HG02642 (cell line): ENCODE measurements around the gene CBFB.
"Not testable (repeated sequence)": the region's sequence is repeated elsewhere in the genome, so short reads cannot be mapped to it uniquely, and the experiment has no call there.

ENCODE experiments used
- ATAC-seq: cut with Tn5 transposase; IDR thresholded peaks from one replicate; pipeline ENCODE4 v1.9.1; 2021; ENCODE audit warnings: mild to moderate bottlenecking; ENCODE audit not compliant: unreplicated experiment, poor library complexity

Gene CBFB

DNA sequence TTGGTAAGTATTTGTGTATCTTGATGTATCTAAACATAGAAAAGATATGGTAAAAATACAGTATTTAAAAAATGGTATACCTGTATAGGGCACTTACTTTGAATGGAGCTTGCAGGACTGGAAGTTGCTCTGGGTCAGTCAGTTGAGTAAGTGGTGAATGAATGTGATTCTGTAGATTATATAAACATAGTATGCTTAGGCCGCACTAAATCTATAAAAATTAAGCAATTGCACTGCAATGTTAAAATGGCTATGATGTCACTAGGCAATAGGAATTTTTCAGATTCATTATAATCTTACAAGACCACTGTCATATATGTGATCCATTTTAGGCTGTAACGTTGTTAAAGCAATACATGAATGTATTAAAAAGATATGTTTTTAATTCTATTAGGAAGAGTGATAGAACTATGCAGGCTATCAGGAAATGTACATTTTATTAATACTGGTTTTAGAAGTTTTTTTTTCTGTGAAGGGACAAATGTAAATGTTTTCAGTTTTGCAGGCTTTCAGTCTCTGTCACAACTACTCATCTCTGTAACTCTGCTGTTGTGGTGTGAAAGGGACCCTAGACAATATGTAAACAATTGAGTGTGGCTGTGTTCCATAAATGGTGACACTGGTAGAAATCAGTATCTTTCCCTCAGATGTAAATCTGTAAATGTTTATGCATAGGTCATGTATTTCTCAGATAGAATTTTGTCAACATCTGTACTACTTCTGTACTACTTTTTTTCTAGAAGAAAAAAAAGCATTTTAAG, 10.5 kb downstream of the CBFB start:
- no peak for ATAC-seq

DNA sequence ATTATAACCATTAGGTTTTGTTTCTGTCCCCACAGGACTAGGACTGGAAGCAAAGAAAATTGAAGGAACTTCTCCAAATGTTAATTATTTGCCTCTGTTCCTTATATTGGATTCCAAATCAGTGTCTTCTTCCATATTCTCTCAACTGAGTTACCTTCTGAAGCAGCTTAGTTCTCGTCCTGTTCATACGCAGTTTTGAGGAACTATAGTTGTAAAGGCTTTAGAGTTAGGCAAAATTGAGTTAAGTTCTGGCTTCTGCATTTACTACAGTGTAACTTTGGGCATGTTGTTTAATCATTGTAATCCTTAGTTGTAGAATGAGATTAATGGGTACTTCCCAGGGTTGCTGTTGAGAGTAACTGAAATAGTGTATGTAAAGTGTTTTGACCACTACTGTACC, 11.2 kb downstream of the CBFB start:
- ATAC-seq = no peak

DNA sequence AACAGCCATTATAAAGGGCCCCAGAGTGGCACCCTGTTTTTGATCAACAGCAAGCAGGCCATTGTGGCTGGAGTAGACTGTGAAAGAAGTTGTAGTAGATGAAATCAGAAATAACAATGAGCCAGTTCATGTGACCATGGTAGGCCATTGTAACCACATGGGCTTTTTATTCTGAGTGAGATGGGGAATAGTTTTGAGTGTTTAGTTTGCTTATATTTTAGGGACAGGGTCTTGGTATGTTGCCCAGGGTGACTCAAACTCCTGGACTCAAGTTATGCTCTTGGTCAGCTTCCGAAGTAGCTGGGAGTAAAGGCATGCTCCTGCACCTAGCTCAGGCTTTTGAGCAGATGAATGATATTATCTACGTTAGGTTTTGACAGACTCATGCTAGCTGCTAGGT, 12.0 kb downstream of the CBFB start:
- no peak for ATAC-seq

DNA sequence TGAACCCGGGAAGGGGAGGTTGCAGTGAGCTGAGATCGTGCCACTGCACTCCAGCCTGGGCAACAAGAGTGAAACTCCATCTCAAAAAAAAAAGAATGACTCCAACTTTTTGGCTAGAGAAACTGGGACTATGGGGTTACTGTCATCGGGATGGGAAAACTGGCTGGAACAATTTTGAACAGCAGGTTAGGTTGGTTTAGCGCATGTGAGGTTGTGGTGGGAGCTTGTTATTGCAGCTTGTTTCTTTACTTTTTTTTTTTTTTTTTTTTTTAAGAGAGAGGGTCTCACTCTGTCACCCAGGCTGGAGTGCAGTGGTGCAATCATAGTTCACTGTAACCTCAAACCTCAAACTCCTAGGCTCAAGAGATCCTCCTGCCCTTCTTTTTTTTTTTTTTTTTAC, 12.6 kb downstream of the CBFB start:
- not testable (repeated sequence) for ATAC-seq

DNA sequence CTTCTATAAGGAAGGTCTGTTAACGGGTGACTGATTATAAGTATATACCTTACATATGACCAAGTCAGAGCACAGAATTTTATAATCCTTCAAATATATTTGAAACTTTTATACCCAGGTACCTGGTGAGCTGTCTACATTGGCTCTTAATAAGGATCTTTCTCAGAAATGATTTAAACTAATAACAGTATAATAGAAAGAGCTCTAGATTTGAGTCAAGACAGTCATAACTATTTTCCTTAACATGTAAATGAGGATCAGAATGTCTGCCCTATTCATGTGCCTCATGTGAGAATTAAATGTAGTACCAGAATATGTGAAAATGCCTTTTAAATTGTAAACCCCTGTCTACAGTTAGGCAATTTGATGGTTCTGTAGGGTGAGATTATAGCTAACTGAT, 14.5 kb downstream of the CBFB start:
- no peak for ATAC-seq

DNA sequence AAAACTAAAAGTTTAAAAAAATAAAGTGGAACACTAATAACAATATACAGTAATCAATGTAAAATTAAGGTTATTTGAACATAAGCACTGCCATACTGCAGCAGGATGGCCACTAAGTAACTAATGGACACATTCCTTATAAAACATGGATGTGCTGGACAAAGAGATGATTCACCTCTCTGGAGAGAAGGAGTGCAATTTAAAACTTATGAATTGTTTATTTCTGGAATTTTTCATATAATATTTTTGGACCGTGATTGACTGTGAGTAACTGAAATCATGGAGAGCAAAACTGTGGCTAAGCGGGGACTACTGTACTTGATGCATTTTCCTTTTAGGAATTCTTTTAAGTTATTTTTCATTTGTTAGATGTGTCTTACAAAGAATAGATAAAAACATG, 21.8 kb downstream of the CBFB start:
- no peak for ATAC-seq

DNA sequence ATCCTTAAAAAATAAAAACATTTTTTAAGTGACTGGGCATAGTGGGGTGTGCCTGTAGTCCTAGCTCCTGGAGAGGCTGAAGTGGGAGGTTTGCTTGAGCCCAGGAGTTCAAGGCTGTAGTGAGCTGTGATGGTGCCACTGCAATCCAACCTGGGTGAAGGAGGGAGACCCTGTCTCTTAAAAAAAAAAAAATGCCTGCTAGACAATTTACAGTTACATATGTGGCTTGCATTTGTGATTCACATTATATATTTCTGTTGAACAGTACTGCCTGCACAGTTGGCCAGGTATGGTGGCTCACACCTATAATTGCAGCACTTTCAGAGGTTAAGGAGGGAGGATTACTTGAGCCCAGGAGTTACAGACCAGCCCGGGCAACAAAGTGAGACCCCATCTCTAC, 23.4 kb downstream of the CBFB start:
- ATAC-seq = no peak

DNA sequence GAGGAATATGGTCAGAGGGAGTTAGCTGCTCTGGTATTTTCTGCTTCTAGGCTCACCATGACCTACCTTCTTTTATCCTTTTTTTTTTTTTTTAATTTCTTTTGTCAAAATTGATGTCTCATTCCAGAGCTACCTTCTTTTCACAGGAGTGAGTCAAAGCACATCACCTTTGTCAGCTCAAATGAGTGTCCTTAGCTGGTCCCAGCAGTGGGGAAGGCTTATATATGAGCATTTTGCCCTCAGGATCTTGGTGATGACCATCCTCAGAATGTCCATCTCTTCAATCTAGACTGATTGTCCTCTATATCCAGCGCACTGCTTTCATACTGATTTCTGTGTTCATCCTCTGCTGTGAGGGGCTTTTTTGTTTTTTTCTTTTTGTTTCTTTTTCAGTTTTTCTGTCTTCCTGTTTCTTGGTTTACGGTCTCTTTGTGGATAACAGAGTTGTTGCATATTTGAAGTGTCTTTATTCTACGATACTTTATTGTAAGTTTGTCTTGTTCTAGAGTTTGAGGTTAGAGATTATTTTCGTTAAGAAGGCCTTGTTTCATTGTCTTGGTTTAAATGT, 24.9 kb downstream of the CBFB start:
- ATAC-seq = no peak

DNA sequence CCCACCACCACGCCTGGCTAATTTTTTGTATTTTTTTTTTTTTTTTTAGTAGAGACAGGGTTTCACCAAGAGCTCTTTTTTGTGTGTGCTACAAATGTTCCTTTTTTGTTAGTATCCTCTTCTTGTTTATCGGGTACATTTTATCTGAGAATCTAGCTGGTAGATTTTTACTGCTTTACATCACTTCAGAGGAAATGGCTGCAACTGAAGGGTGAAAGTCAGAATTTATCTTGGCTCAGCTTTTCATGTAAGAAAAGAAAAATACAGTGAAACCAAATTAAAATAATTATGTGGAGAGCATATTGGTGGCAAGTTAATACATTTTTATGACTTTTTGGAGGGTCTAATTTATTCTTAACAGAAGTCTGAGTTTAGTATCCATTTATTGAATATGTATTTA, 26.0 kb downstream of the CBFB start:
- no peak for ATAC-seq

DNA sequence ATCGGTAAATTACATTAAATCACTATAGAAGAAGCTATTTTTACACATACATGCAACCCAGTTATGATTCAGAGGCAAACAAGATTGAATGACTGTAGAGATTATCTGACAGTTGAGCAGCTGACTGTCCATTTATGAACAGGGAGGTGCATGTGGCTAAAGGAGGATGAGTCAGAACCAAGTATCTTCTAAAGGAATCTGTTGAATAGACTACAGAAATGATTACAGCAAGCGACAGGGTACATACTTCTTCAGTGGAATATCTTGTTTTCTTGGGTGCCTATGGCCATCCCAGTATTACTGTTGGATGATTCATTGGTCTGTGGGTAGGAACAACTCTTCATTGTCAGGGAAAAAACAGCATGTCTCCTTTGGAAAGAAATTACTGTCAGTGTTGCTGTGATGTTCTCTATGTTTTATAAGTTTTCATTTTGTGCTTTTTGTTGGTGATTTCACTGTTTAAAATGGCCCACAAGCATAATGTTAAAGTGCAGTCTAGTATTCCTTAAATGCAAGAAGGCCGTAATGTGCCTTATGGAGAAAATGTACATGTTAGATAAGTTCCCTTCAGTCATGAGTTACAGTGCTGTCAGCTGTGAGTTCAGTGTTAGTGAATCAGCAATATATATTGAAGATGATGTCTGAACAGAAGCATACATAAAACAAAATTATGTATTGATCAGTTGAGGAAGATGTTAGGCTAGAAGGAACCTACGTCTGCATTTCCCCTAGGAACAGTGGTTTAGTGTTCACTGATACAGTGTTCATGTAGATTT, 27.0 kb downstream of the CBFB start:
- ATAC-seq = no peak

DNA sequence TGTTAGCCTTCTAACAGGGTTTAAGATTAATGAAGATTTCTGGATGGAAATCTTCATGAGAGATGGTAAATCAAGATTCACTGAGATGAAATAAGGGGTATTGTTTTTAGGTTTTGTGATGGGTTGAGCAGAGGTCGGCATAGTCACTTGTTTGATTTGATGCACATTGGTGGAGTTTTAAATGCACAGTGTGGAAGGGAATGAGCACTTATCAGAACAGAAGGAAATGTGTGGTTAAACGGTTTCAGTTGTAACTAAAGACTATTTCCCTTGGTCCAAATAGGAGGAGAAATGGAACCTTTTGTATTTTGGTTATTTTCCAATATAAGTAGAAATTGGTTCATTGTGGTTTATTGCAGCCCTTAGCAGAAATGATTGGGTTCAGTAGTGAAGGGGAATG, 34.1 kb downstream of the CBFB start:
- no peak for ATAC-seq

DNA sequence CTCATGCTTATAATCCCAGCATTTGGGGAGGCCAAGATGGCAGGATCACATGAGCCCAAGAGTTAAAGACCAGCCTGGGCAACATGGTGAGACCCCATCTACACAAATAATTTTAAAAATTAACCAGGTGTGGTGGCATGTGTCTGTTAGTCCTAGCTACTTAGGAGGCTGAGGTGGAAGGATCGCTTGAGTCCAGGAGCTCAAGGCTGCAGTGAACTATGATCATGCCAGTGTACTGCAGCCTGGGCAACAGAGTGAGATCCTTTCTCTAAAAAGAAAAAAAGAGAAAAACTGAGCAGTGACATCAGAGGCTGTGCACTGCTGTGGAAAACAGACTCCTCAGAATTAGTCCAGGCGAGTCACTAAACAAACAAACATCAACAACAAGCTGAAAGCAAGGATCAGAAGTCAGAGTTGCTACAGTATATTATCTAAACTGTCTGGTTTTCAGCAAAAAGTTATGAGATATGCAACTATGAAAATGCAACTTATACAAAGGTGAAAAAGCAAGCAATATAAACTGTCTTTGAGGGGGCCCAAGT, 39.3 kb downstream of the CBFB start:
- ATAC-seq = no peak

DNA sequence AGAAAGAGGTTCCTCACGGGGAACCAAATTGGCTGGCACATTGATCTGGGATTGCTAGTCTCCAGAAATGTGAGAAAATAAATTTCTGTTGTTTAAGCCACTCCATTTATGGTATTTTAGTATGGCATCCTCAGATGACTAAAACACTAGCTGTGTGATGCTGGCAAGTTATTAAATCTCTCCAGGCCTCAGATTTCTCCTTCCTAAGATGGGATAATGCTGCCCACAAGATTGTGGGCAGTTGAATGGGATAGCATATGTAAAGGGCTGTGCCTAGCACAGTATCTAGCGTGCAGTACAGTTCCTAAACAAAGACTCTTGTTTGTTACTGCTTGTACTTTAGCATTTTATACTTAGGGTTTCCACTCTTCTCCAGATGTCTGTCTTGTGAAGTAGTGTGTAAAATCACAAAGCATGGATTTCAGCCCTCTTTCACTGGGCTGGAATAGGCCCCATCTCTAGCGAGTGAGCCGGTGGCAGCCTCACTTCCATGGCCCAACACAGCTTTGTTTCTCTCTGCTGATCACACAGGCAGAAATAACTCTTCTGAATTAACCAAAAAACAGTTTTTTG, 42.6 kb downstream of the CBFB start:
- no peak for ATAC-seq

DNA sequence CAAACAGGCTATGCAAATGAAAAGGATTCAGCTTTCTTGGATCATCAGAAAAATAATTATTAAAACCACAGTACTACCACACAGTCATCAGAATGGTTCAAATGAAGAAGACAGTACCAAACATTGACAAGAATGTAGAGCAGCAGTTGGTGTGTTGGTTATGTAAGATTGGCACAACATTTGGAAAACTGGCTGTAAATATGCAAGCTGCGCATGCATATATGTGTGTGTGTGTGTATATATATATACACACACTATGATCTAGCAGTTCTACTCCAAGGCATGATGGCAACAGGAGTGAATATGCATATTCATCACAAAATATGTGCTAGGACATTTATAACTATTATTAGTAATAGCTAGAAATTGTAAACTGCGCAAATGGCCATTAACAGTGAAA, 46.4 kb downstream of the CBFB start:
- no peak for ATAC-seq

DNA sequence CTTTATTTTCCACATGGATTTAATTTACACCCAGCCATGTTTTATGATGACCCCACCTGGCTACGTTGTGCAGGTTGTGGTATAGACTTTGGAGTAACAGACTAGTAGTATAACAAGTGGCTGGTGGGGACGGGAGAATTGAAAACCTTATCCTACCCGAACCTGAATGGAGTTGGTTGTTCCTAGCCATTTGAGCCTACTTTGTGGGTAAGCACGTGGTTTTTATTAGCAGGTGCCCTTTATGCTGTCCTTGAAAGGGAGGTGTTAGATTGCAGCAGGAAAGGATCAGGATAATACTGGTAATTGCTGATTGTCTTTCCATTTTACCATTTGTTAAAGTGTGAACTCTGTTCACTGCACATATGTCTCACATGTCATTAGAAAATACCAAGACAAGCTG, 48.9 kb downstream of the CBFB start:
- ATAC-seq = no peak

DNA sequence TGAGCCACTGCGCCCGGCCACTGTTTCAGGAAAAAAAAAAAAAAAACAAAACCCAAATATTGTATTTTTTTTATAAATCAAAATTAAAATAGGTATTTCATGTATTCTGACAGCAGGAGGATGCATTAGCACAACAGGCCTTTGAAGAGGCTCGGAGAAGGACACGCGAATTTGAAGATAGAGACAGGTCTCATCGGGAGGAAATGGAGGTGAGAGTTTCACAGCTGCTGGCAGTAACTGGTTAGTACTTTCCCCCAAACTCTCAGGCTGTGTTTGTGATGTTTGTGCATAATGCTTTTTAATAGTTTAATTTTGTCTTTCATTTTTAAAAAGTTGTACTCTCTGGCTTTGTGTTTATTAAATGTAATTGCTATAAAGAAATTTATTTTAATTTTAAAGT, 53.2 kb downstream of the CBFB start:
- no peak for ATAC-seq

DNA sequence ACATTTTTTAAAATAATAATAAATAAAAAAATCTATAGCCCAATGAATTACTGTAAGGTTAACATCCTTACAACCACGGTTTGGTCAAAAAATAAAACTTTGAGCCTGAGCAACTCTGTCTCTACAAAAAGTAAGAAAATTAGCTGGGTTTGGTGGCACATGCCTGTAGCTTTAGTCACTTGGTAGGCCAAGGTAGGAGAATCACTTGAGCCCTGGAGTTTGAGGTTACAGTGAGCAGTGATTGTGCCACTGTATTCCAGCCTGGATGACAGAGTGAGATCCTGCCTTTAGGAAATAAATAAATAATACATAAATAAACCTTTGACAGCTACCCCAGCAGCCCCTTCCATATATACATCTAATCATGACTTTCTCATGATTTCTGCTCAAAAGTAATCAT, 53.9 kb downstream of the CBFB start:
- ATAC-seq = no peak

DNA sequence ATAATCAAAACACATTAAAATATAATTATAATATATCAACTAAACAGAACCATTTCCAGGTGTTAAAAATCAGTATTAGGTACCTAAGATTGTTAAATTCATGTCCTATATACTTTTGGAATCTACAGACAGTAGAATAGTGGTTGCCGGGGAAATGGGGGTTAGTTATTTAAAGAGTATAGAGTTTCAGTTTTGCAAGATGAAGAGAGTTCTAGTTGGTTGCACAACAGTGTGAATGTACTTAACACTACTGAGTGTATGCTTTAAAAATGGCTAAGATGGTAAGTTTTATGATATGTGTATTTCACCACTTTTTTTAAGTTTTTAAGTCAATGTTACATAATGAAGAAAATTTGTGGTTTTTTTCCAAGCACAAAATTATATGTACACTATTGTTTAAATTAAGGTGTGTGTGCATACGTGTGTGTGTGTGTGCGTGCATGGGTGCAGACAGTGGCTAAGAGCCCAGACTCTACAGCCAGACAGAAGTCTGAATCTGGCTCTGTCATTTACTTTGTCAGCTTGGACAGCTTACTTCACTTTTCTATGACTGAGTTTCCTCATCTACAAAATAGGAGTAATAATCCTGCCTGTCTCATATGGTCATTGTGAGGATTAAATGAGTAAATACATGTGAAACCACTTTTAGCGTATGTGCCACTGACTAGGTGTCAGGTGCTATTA, 55.5 kb downstream of the CBFB start:
- ATAC-seq = peak; percentile 52

DNA sequence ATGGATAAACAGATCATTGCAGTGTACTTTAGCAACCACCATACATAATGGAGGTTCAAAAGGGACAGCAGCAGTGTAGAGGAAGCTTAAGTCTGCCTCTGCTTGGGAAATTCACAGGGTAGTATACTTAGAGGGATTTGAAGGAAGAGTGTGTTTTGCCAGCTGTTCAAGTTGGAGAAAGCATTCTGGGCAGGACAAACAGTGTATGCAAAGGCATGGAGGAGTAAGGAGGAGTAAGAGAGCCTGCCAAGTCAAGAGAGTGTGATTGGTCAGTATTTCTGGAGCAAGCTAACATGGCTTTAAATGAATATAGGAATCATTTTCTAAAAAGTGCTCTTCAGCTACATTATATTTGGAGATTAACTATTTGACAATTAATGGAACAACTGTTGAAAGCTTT, 57.9 kb downstream of the CBFB start:
- ATAC-seq = no peak

DNA sequence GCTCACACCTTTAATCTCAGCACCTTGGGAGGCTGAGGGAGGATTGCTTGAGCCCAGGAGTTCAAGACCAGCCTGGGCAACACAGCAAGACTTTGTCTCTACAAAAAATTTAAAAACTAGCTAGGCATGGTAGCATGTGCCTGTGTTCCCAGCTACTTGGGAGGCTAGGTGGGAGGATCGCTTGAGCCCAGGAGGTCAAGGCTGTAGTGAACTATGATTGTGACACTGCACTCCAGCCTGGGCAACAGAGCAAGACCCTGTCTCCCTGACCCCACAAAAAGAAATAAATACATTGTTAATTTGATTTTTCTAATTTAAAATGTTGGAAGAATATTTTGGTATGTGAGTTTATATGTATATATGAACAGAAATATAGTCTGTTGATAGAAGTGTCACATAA, 58.3 kb downstream of the CBFB start:
- ATAC-seq = no peak

DNA sequence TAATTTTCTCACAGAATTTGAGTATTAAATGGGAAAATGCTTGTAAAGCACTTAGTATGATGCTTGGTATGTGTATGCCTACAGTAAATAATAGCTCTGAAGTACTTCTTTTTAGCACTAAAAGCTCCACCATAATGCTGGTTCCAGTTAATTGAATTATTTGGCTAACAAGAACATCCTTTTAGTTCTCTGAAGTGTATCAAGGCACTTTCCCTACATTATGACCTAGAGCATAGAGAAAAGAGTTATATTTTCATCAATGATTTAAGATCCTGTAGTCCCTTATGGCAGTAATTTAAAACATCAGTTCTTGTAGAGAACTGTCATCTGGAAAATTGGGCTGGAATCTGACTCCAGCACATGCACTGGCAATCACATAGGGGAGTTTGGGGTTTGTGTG, 58.9 kb downstream of the CBFB start:
- ATAC-seq = no peak
